PC-3 (cell line): ENCODE results near the gene CHPF2. TPM values are rescaled to one million over a fixed set of nuclear protein-coding genes. Genes with fewer than 3 reads are reported as not detected.

Experiments used
- ATAC-seq: fragments of 200-7000 bp; cut with Tn5 transposase; 2 replicates; pipeline ENCODE4 v1.9.1; 2020; ENCODE audit warnings: mild to moderate bottlenecking, moderate library complexity
- BruUV-seq: library from RNA; stranded (reverse); fragments of 400-500 nt; replicated peaks from 2 replicates; lab custom pipeline; 2021; lab: Mats Ljungman, UMichigan
- CTCF ChIA-PET: fragments of 300-600 bp; sonication (Branson Sonifier 250); formaldehyde crosslinking; loops from one replicate; lab custom pipeline; 2022; ENCODE audit warnings: antibody characterized with exemption; lab: Charles Lee
- POLR2A ChIA-PET: fragments of 300-600 bp; sonication (Branson Sonifier 250); formaldehyde crosslinking; loops from one replicate; lab custom pipeline; 2022; ENCODE audit warnings: antibody characterized with exemption; ENCODE audit not compliant: unreplicated experiment; lab: Charles Lee
- DNase-seq: peaks from one replicate; pipeline ENCODE4 v3.0.0-alpha.2; 2015
- H2AFZ ChIP-seq: fragments of 300-600 bp; sonication (generic); 2 replicates; pipeline ENCODE4 v1.6.0; 2016; ENCODE audit warnings: antibody characterized with exemption, low read length
- H3F3A ChIP-seq: fragments of 300-600 bp; sonication (generic); one replicate; pipeline ENCODE4 v1.6.0; 2017; ENCODE audit warnings: antibody characterized with exemption, low read length, control low read depth, mild to moderate bottlenecking; ENCODE audit not compliant: unreplicated experiment
- H3K27ac ChIP-seq: fragments of 300-600 bp; sonication (generic); 2 replicates; pipeline ENCODE4 v1.5.1; 2016; ENCODE audit warnings: mild to moderate bottlenecking, low read length
- H3K27me3 ChIP-seq: fragments of 300-600 bp; sonication (generic); 2 replicates; pipeline ENCODE4 v1.6.1; 2016; ENCODE audit warnings: low read length, mixed read lengths
- H3K36me3 ChIP-seq: fragments of 300-600 bp; sonication (generic); 2 replicates; pipeline ENCODE4 v1.6.1; 2016; ENCODE audit warnings: low read depth, mixed run types, low read length, mixed read lengths
- H3K4me1 ChIP-seq: fragments of 300-600 bp; sonication (generic); 2 replicates; pipeline ENCODE4 v1.5.1; 2016; ENCODE audit warnings: low read length; ENCODE audit not compliant: insufficient read depth
- H3K4me2 ChIP-seq: fragments of 300-600 bp; sonication (generic); 2 replicates; pipeline ENCODE4 v1.6.0; 2016; ENCODE audit warnings: low read length
- H3K4me3 ChIP-seq: fragments of 300-600 bp; sonication (generic); 2 replicates; pipeline ENCODE4 v1.5.1; 2016; ENCODE audit warnings: mild to moderate bottlenecking, low read length, mixed read lengths
- H3K79me2 ChIP-seq: fragments of 300-600 bp; sonication (generic); 2 replicates; pipeline ENCODE4 v1.6.1; 2017; ENCODE audit warnings: low read length, mixed read lengths
- H3K9ac ChIP-seq: fragments of 300-600 bp; sonication (generic); 2 replicates; pipeline ENCODE4 v1.6.0; 2016; ENCODE audit warnings: mild to moderate bottlenecking, low read length
- H3K9me2 ChIP-seq: fragments of 300-600 bp; sonication (generic); replicated peaks from 2 replicates; pipeline ENCODE4 v1.6.1; 2016; ENCODE audit warnings: mixed run types, low read length, mixed read lengths
- H3K9me3 ChIP-seq: fragments of 300-600 bp; sonication (generic); 2 replicates; pipeline ENCODE4 v1.6.1; 2016; ENCODE audit warnings: low read length, mixed read lengths
- H4K20me1 ChIP-seq: fragments of 300-600 bp; sonication (generic); 2 replicates; pipeline ENCODE4 v1.6.1; 2016; ENCODE audit warnings: low read length, mixed read lengths
- CTCF ChIP-seq: fragments of 300-600 bp; sonication (generic); conservative IDR thresholded peaks from 2 replicates; pipeline ENCODE4 v1.5.1; 2017; ENCODE audit warnings: antibody characterized with exemption, low read depth, mild to moderate bottlenecking, low read length
- EZH2 ChIP-seq: fragments of 300-600 bp; sonication (generic); IDR thresholded peaks from one replicate; pipeline ENCODE4 v1.6.1; 2017; ENCODE audit warnings: antibody characterized with exemption, mild to moderate bottlenecking, low read length; ENCODE audit not compliant: unreplicated experiment
- EZH2phosphoT487 ChIP-seq: fragments of 300-600 bp; sonication (generic); IDR thresholded peaks from 2 replicates; pipeline ENCODE4 v1.6.1; 2018; ENCODE audit warnings: mild to moderate bottlenecking, antibody characterized with exemption, low read length, borderline replicate concordance
- intact Hi-C: fragments of 100-400 bp; cut with micrococcal nuclease; formaldehyde crosslinking; loops from 2 replicates; pipeline ENCODE4 v1.9.0; 2023
- total RNA-seq: library from RNA; depleted of rRNA; stranded (reverse); fragments of >200 nt; gene quantifications from 2 replicates; pipeline ENCODE4 v1.2.3, GENCODE V29; 2014

Gene CHPF2
- total RNA-seq, 1 experiment from 2014 or later = 30.1 TPM

- TF ChIP-seq EZH2 (no peak), EZH2phosphoT487 (no peak), CTCF (no peak)
- CTCF ChIA-PET = no interaction called here
- no peaks in the 10 kb centered on the region for H4K20me1 ChIP-seq
- intact Hi-C loops = no loop called here
- DNase-seq (no peak), ATAC-seq (no peak)
- H3K4me2 ChIP-seq = no peak overlapping the region
- no peaks in the 10 kb centered on the region for H3K79me2 ChIP-seq
- H3K27me3 ChIP-seq = peaks cover 17% of the 10 kb centered on the region; the same call in 1 of the 2 replicates
- no peak overlapping the region for H3K9ac ChIP-seq
- POLR2A ChIA-PET = no interaction called here
- H3K4me1 ChIP-seq = no peaks in the 10 kb centered on the region
- no peaks in the 10 kb centered on the region for H3F3A ChIP-seq
- no peaks in the 10 kb centered on the region for H3K9me2 ChIP-seq
- H3K36me3 ChIP-seq = no peaks in the 10 kb centered on the region
- H2AFZ ChIP-seq = no peak overlapping the region
- no peak overlapping the region for H3K4me3 ChIP-seq
- no TSS peak for BruUV-seq
- H3K27ac ChIP-seq = no peak overlapping the region
- no peaks in the 10 kb centered on the region for H3K9me3 ChIP-seq
These were observed 32.3 kb downstream of the CHPF2 start for GRCh38 chr7:151264615-151265014.

GRCh38 chr7:151265351-151265931 lies 33.2 kb downstream of the CHPF2 start:
- Histone ChIP-seq H2AFZ (no peak overlapping the region), H3K36me3 (no peaks in the 10 kb centered on the region), H3F3A (no peaks in the 10 kb centered on the region), H3K4me3 (no peak overlapping the region), H3K4me1 (no peaks in the 10 kb centered on the region), H3K4me2 (no peak overlapping the region), H3K9me2 (no peaks in the 10 kb centered on the region), H3K9ac (no peak overlapping the region), H3K9me3 (no peaks in the 10 kb centered on the region), H3K79me2 (no peaks in the 10 kb centered on the region), H3K27me3 (peaks cover 10% of the 10 kb centered on the region; the same call in 1 of the 2 replicates), H3K27ac (no peak overlapping the region), H4K20me1 (no peaks in the 10 kb centered on the region)
- no peak for DNase-seq
- TF ChIP-seq EZH2 = no peak
- TF ChIP-seq EZH2phosphoT487 = no peak
- no peak for TF ChIP-seq CTCF
- BruUV-seq = no TSS peak
- intact Hi-C loops = no loop called here
- ChIA-PET CTCF (no interaction called here), POLR2A (no interaction called here)
- ATAC-seq = no peak

- Histone ChIP-seq H3K9me3 (no peaks in the 10 kb centered on the region), H2AFZ (no peak overlapping the region), H3K27me3 (no peaks in the 10 kb centered on the region), H3K9ac (no peak overlapping the region), H3K27ac (no peak overlapping the region), H3K79me2 (no peaks in the 10 kb centered on the region), H3K4me1 (no peaks in the 10 kb centered on the region), H4K20me1 (no peaks in the 10 kb centered on the region), H3K9me2 (no peaks in the 10 kb centered on the region), H3F3A (no peaks in the 10 kb centered on the region), H3K4me2 (no peak overlapping the region), H3K4me3 (no peak overlapping the region), H3K36me3 (no peaks in the 10 kb centered on the region)
- intact Hi-C loops = no loop called here
- ATAC-seq = no peak
- BruUV-seq = no TSS peak
- no peak for TF ChIP-seq CTCF
- no peak for TF ChIP-seq EZH2phosphoT487
- TF ChIP-seq EZH2 = no peak
- POLR2A ChIA-PET = no interaction called here
- DNase-seq = no peak
- CTCF ChIA-PET = no interaction called here
These were observed 37.2 kb downstream of the CHPF2 start for GRCh38 chr7:151269511-151269910.
